ENCODE results near the gene KIAA0408. TPM values are rescaled to one million over a fixed set of nuclear protein-coding genes. Genes with fewer than 3 reads are reported as not detected.

The KIAA0408 gene
- total and polyA plus RNA-seq, 2 of the 8 experiments (the other 6 are each of a cell fraction or from before 2014, with no cell fraction given): 3.3 to 10.8 TPM

DNA sequence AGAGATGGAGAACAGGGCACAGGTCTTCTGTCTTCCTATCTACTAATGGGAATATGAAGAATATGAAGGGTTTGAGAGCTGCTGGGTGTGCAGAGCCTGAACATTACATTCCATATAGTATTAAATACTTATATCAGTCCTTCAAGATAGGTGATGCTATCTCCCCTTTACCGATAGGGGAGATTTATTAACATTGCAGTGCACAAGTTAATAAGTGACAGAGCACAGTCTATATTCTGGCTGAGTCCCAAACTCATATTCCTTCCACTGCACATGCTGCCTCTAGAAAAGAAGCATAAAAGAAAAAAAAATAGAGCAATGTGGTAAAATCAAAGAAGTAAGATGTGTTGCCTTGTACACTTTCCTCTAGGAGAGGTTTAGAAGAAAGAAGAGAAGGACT, 18.5 kb upstream of the KIAA0408 start (continued):
- TF ChIP-seq, protein P1, sequence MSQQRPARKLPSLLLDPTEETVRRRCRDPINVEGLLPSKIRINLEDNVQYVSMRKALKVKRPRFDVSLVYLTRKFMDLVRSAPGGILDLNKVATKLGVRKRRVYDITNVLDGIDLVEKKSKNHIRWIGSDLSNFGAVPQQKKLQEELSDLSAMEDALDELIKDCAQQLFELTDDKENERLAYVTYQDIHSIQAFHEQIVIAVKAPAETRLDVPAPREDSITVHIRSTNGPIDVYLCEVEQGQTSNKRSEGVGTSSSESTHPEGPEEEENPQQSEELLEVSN (IDR thresholded peaks at IDR 0.05): no peak
- no peak for TF ChIP-seq PHF8 (conservative IDR thresholded peaks at IDR 0.05; ENCODE audit: low read depth, low read length)
- no peak for TF ChIP-seq SP2 (IDR thresholded peaks at IDR 0.05; ENCODE audit: low read length)
- TF ChIP-seq, protein P2, sequence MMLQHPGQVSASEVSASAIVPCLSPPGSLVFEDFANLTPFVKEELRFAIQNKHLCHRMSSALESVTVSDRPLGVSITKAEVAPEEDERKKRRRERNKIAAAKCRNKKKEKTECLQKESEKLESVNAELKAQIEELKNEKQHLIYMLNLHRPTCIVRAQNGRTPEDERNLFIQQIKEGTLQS (IDR thresholded peaks at IDR 0.05; ENCODE audit: insufficient read depth, low read depth, low read length): no peak
- no peak for TF ChIP-seq CBX5 (IDR thresholded peaks at IDR 0.05; ENCODE audit: low read depth, low read length)
- no peak for TF ChIP-seq TBP (IDR thresholded peaks at IDR 0.05; ENCODE audit: low read depth, low read length)

Measured in H1 (cell line).